Muscle of leg (tissue), 11 donors: ENCODE measurements around the gene POLR2A. TPM values are rescaled to one million over a fixed set of nuclear protein-coding genes. Genes with fewer than 3 reads are reported as not detected.

Experiments used
- DNase-seq: peaks from one replicate; pipeline ENCODE4 v3.0.0; 2013
- H3K27ac ChIP-seq: one replicate; pipeline ENCODE4 v1.5.1; 2013; ENCODE audit warnings: mild to moderate bottlenecking, low read length, control low read depth
- H3K27me3 ChIP-seq: one replicate; pipeline ENCODE4 v1.6.1; 2013; ENCODE audit warnings: low read length; ENCODE audit not compliant: control insufficient read depth, insufficient read depth
- H3K36me3 ChIP-seq: one replicate; pipeline ENCODE4 v1.6.1; 2013; ENCODE audit warnings: low read length; ENCODE audit not compliant: control insufficient read depth, insufficient read depth
- H3K4me1 ChIP-seq: one replicate; pipeline ENCODE4 v1.6.1; 2013; ENCODE audit warnings: low read length; ENCODE audit not compliant: control insufficient read depth, insufficient read depth
- H3K4me3 ChIP-seq: one replicate; pipeline ENCODE4 v1.5.1; 2013; ENCODE audit warnings: low read length, control low read depth
- H3K9me3 ChIP-seq: replicated peaks from 2 replicates; pipeline ENCODE4 v1.6.1; 2013; ENCODE audit warnings: low read depth, low read length; ENCODE audit not compliant: control insufficient read depth
- WGBS: methylation state at CpG from one replicate; pipeline ENCODE4 v1.1.5; 2013; ENCODE audit warnings: missing lambda C conversion rate; ENCODE audit not compliant: insufficient coverage; 5-methylcytosine and 5-hydroxymethylcytosine counted together
- polyA plus RNA-seq, 8 donors: library from polyadenylated mRNA; unstranded; fragments of 120-200 nt; gene quantifications; one replicate each; pipeline versions ENCODE4 v1.2.1 to v1.2.3, GENCODE V29; 2013; ENCODE audit warnings: inconsistent platforms in 1 of 8, low replicate concordance in 1 of 8; ENCODE audit not compliant: insufficient read length in 8 of 8, insufficient read depth in 1 of 8
- total RNA-seq: library from RNA; stranded (reverse); fragments of 120-200 nt; gene quantifications from one replicate; pipeline ENCODE4 v1.2.4, GENCODE V29; 2013

The POLR2A gene
- total and polyA plus RNA-seq, 9 donors, result 30.9 to 81.0 (median 60.7) TPM

DNA sequence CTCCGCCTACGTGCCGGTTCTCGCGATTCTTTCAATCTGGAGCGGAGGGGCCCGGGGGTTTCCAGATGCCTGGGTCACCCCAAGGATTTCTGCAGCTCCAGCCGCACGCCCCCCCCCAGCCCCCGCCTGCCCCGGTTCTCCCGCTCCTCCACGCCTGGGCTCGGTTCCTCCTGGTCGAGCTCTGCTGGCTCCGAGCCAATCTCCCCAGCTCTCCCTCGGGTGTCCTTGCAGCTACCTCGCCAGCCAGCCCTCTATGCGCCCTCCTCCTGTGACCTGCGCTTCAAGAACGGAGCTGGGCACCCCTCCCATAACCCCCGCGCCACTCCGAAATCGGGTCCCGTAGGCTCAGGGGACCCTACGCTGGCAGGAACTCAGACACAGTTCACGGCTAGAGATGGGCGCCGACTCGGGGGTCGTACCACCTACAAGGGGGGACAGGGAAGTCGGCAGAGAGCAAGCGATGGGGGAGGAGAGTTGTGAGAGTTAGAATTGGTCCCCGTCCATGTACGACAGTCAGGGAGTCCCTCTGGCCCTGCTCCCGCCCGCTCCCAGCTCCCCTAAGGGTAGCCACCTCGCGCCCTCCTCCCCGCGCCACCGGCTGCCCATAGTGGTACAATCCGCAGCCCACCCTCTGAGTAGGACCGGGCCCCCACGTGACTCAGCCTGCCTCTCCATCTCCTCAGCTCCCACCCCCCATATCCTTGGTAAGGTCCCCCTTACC is 43.9 kb upstream of the POLR2A start:
- H3K27me3 ChIP-seq, result peaks cover 74% of the 10 kb centered on the region
- H3K27ac ChIP-seq, result peak overlapping the region; percentile 48
- DNase-seq, result peak; percentile 67
- peaks cover 81% of the 10 kb centered on the region for H3K4me1 ChIP-seq
- 1% methylated on average over 38 of the region's 46 CpGs for WGBS
- H3K36me3 ChIP-seq, result no peaks in the 10 kb centered on the region
- peak overlapping the region; percentile 46 for H3K4me3 ChIP-seq
- H3K9me3 ChIP-seq, result no peaks in the 10 kb centered on the region

DNA sequence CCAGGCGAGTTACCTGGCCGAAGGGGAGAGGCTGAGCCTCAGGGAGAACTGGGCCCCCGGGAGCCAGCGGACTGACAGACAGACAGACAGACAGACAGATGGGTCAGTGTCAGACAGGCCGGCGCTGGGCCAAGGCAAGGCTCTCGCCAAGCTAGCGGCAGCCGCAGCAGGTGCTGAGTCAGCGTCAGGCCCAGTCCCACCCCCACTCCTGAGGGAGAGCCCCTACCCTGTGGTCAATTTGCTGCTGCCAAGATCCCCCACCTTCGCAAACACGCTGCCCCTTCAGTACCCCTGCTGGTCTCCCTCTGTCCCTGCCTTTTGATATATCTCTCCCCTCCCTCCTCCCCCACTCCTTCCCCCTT is 43.4 kb upstream of the POLR2A start:
- no peaks in the 10 kb centered on the region for H3K36me3 ChIP-seq
- peak; percentile 67 for DNase-seq
- peaks cover 74% of the 10 kb centered on the region for H3K27me3 ChIP-seq
- peak overlapping the region; percentile 46 for H3K4me3 ChIP-seq
- H3K27ac ChIP-seq, result peak overlapping the region; percentile 48
- 2% methylated on average over 9 of the region's 12 CpGs for WGBS
- peaks cover 81% of the 10 kb centered on the region for H3K4me1 ChIP-seq
- no peaks in the 10 kb centered on the region for H3K9me3 ChIP-seq

DNA sequence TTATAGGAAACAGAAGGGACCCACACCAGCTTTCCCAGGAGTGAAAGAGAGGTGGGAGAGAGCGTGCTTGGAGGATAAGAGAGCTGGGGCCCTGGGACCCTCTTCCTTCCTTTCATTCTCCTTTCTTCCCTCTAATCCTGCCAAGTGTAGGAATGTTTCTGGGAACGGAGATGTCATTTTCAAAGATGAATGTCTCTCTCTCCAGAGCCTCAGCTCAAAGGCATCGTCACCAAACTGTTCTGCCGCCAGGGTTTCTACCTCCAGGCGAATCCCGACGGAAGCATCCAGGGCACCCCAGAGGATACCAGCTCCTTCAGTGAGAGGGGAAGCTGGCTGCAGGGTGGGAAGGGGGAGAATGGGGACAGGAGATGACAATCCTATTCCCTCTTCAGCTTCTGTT is 42.9 kb upstream of the POLR2A start:
- peaks cover 81% of the 10 kb centered on the region for H3K4me1 ChIP-seq

DNA sequence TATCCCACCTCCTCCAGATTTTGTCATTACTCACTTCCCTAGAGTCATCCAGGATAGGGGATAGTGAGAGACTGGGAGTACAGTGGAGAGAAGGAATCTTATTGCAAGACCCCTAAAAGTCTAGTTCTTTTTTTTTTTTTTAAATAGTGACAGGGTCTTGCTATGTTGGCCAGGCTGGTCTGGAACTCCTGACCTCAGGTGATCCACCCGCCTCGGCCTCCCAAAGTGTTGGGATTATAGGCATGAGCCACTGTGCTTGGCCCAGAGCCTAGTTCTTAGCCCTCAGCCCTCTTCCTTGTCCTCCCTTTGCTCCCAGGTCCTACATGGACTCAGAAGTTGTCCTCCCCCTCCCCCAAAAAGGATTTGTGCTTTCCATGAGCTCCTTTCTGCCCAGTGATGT is 42.0 kb upstream of the POLR2A start:
- H3K27me3 ChIP-seq, result peaks cover 76% of the 10 kb centered on the region
- 88% methylated on average over 2 of the region's 2 CpGs for WGBS
- H3K4me1 ChIP-seq, result peaks cover 82% of the 10 kb centered on the region
- no peaks in the 10 kb centered on the region for H3K9me3 ChIP-seq
- DNase-seq, result no peak
- peaks cover 3% of the 10 kb centered on the region for H3K36me3 ChIP-seq
- no peak overlapping the region for H3K4me3 ChIP-seq
- H3K27ac ChIP-seq, result no peak overlapping the region

More for the DNA sequence above, 42.9 kb upstream of the POLR2A start:
- Histone ChIP-seq H3K4me3 (no peak overlapping the region), H3K36me3 (no peaks in the 10 kb centered on the region), H3K27me3 (peaks cover 74% of the 10 kb centered on the region), H3K9me3 (no peaks in the 10 kb centered on the region), H3K27ac (no peak overlapping the region)
- no peak for DNase-seq
- WGBS, result 20% methylated on average over 1 of the region's 7 CpGs

DNA sequence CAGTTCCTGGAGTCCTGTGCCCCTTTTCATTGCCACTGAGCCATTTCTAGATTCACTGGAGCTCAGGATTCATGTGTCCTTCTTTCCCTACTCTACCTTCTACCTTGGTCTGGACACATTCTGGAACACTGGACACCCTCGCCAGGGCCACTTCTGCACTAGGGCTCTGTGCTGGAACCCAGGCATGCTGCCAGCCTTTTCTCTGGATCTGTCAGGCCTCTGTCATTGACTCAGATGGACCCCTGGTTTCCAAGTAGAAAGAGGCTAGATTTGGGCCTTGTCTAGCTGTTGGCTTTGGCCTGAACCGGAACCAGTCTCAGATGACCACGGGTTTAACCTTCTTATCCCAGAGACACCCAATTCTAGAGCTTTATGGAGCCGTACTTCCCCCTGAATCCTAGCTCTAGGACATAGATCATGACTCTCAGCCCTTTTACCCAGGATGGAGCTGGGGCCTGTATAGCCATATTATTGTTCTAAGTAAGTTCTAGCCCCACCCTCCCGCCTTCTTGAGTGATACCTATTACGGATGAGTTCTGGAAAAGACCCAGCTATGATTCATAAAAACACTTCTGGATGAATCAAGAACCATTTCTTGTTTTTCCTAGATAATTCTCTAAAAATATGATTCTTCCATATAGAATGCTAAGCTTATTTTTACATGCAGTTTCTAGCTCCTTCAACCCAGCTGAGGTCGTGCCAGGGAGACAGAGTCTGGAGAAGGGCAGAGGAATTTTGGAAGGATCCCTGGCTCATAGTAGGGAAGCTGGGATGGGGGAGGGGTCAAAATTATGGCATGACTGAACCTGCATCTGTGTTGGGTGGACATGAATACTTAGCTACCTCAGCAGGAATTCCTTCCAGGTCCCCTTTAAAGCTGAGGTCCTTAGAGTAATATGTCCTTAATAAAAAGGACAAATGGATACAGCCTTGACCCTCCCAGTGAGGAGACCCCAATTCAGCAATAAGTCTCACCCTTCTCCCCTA is 40.4 kb upstream of the POLR2A start:
- DNase-seq, result no peak
- 67% methylated on average over 3 of the region's 7 CpGs for WGBS
- H3K27ac ChIP-seq, result peak overlapping the region; percentile 90
- H3K36me3 ChIP-seq, result peaks cover 12% of the 10 kb centered on the region
- peaks cover 68% of the 10 kb centered on the region for H3K4me1 ChIP-seq
- no peak overlapping the region for H3K4me3 ChIP-seq
- no peaks in the 10 kb centered on the region for H3K9me3 ChIP-seq
- peaks cover 71% of the 10 kb centered on the region for H3K27me3 ChIP-seq

DNA sequence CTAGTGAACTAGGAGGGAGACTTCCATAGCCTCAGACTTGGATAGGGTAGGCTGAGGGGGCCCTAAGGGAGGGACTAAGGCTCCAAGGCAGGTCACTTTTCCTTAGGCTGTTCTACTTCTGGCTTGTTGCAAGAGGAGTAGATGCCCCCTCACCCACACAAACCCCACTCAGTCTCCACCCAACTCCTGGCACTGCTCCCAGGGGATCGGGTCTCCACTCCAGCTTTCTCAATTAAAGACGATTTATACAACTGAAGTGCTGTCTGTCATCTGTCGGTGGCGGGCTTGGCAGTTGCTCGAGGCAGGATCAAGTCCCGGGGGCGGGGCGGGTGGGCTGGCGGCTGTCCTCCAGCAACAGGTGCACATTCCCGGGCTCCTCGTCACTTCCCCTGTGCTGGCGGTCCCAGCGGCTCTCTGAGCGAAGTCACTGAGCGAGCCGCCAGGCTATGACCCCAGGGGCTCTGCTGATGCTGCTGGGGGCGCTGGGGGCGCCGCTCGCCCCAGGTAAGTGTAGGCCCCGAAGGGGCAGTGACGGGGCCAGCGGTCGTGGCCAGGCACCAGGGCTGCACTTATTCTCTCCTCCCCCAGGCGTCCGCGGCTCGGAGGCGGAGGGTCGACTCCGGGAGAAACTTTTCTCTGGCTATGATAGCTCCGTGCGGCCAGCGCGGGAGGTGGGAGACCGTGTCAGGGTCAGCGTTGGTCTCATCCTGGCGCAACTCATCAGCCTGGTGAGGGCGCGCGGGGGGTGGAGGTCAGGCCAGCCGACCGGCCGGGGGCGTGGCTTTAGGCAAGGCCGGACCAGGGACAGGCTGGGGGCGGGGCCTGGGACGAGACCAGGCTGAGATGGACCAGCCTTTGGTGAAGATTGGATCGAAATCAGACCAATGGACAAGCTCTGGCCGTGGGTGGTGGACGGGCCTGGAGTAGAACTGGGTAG is 39.2 kb upstream of the POLR2A start, which contains the start of gene CHRNB1:
Gene CHRNB1 (plus strand): TSS at position 380 of the 937 bp plus-strand sequence. CDS start 67 bp downstream, at position 447.
- H3K4me1 ChIP-seq, result peaks cover 63% of the 10 kb centered on the region
- peak; percentile 81 for DNase-seq
- no peaks in the 10 kb centered on the region for H3K9me3 ChIP-seq
- WGBS, result 2% methylated on average over 46 of the region's 51 CpGs
- H3K27me3 ChIP-seq, result peaks cover 60% of the 10 kb centered on the region
- H3K27ac ChIP-seq, result peak within 1 kb of the TSS; percentile 99
- H3K4me3 ChIP-seq, result peak within 1 kb of the TSS; percentile 82
- peaks cover 12% of the 10 kb centered on the region for H3K36me3 ChIP-seq

DNA sequence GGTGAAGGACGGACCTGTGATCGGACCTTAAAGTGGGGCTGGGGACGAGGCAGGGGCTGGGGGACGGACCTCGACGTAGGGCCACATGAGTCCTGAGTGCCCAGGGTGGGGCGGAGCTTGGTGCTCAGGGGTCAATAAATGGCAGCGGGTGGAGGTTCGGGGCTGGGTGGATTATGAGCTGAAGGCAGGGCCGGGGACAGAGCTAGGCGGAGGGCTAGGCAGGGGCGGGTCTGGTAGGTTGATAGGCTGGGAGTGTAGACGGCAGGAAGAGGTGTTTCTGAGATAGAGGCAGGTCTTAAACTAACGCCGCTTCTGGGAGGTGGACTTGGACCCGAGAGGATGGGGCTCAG is 38.6 kb upstream of the POLR2A start:
- H3K27ac ChIP-seq, result peak overlapping the region; percentile 99
- H3K4me1 ChIP-seq, result peaks cover 56% of the 10 kb centered on the region
- peak; percentile 44 for DNase-seq
- H3K9me3 ChIP-seq, result no peaks in the 10 kb centered on the region
- peaks cover 53% of the 10 kb centered on the region for H3K27me3 ChIP-seq
- WGBS, result 7% methylated on average over 13 of the region's 16 CpGs
- H3K4me3 ChIP-seq, result peak overlapping the region; percentile 82
- H3K36me3 ChIP-seq, result peaks cover 12% of the 10 kb centered on the region

DNA sequence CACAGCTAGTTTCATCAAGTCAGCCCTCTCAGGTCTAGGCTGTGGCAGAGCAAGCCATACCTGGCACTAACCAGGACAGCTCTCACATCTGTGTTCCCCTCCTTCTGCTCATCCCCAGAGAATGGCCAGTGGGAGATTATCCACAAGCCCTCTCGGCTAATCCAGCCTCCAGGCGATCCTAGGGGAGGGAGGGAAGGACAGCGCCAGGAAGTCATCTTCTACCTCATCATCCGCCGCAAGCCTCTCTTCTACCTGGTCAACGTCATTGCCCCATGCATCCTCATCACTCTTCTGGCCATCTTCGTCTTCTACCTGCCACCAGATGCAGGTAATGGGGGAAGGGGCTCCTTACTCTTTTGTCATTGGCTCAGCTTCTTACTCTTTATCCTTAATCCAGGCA is 35.7 kb upstream of the POLR2A start:
- no peak for DNase-seq
- Histone ChIP-seq H3K27me3 (peaks cover 39% of the 10 kb centered on the region), H3K9me3 (no peaks in the 10 kb centered on the region), H3K27ac (no peak overlapping the region), H3K4me1 (peaks cover 37% of the 10 kb centered on the region), H3K36me3 (peaks cover 14% of the 10 kb centered on the region), H3K4me3 (no peak overlapping the region)
- no CpG with 5 or more reads among the region's 7 CpGs for WGBS

DNA sequence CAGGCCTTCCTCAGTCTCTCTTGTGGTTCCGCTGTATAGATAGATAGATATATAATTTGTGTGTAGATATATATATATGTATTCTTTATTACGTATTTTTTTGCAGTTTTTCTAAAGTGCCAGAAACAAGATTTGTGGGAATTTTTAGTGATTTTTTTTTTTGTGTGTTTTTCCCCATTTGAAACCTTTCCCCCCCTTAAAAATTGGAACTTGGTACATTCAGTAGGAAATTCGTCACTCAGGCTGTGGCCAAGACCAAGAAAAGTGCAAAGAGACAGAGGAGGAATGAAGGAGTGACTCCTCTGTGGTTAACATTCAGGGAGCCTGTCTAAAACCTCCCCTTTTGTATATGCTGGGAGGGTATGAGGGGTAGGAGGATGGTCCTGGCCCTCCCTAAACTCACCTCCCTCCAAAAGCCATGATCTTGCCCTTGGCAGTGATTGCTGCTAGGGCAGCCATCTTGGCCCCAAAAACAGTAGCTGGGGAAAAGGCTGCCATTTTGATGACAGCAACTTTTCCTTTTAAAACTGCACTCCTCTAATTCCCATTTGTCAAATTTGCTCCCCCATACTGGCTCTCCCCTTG is 24.1 kb upstream of the POLR2A start:
- Histone ChIP-seq H3K27ac (no peak overlapping the region), H3K36me3 (peaks cover 68% of the 10 kb centered on the region)

More for the DNA sequence above, 24.1 kb upstream of the POLR2A start:
- no CpG with 5 or more reads among the region's 3 CpGs for WGBS
- Histone ChIP-seq H3K4me3 (no peak overlapping the region), H3K4me1 (peaks cover 12% of the 10 kb centered on the region), H3K9me3 (no peaks in the 10 kb centered on the region), H3K27me3 (no peaks in the 10 kb centered on the region)
- DNase-seq, result no peak
